H1 (cell line): ENCODE measurements around the gene NAV3. TPM values are rescaled to one million over a fixed set of nuclear protein-coding genes. Genes with fewer than 3 reads are reported as not detected.

ENCODE experiments used
- polyA plus RNA-seq, 7 experiments: library from polyadenylated mRNA; depleted of rRNA in 3 of 7; stranded (reverse) in 5 of 7; unstranded in 2 of 7; fragments of >200 nt in 5 of 7; fragments of 200-250 nt in 2 of 7; gene quantifications; 1 replicate in 5 of 7; 2 replicates in 1 of 7; 4 replicates in 1 of 7; pipeline versions ENCODE4 v1.2.1 to v1.2.3, GENCODE V29; 2011 to 2013; ENCODE audit warnings: missing spikeins in 2 of 7, mixed read lengths in 2 of 7
- total RNA-seq: library from RNA; stranded (reverse); fragmentation: NEBNext Ultra II Directional; extraction: Animal tissue kit (Norgen Biotek cat#: 25700); gene quantifications from 2 replicates; pipeline ENCODE4 v1.2.1, GENCODE V29; 2021
- TF ChIP-seq, protein P1 (sequence below): fragments of 300-600 bp; sonication (generic); IDR thresholded peaks from 2 replicates; pipeline ENCODE4 v1.7.1; 2012; ENCODE audit warnings: low read length, moderate library complexity, mild to moderate bottlenecking, inconsistent platforms; ENCODE audit not compliant: insufficient replicate concordance

NAV3 gene
- total and polyA plus RNA-seq, 2 of the 8 experiments (the other 6 are each of a cell fraction or from before 2014, with no cell fraction given), result 0.47 to 5.0 TPM

DNA sequence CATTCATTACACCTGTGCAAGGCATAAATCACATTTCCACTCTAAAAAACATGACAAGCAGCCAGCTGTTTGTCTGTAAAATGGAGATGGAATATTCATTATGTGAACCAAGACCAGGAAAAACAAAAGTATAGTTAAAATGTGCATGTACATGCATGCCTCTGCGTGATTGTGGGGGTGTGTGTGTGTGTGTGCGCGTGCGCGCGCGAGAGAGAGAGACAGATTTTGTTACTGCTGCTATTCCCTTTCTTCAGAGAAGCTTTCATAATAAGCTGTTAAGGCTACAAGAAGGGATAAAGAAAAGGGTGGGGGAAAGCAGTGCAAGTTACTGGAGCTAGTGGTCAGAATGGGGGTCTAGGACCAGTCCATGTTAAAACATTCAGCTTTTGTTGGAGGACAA is 430.3 kb downstream of the NAV3 start (continued):
- TF ChIP-seq, protein P1, sequence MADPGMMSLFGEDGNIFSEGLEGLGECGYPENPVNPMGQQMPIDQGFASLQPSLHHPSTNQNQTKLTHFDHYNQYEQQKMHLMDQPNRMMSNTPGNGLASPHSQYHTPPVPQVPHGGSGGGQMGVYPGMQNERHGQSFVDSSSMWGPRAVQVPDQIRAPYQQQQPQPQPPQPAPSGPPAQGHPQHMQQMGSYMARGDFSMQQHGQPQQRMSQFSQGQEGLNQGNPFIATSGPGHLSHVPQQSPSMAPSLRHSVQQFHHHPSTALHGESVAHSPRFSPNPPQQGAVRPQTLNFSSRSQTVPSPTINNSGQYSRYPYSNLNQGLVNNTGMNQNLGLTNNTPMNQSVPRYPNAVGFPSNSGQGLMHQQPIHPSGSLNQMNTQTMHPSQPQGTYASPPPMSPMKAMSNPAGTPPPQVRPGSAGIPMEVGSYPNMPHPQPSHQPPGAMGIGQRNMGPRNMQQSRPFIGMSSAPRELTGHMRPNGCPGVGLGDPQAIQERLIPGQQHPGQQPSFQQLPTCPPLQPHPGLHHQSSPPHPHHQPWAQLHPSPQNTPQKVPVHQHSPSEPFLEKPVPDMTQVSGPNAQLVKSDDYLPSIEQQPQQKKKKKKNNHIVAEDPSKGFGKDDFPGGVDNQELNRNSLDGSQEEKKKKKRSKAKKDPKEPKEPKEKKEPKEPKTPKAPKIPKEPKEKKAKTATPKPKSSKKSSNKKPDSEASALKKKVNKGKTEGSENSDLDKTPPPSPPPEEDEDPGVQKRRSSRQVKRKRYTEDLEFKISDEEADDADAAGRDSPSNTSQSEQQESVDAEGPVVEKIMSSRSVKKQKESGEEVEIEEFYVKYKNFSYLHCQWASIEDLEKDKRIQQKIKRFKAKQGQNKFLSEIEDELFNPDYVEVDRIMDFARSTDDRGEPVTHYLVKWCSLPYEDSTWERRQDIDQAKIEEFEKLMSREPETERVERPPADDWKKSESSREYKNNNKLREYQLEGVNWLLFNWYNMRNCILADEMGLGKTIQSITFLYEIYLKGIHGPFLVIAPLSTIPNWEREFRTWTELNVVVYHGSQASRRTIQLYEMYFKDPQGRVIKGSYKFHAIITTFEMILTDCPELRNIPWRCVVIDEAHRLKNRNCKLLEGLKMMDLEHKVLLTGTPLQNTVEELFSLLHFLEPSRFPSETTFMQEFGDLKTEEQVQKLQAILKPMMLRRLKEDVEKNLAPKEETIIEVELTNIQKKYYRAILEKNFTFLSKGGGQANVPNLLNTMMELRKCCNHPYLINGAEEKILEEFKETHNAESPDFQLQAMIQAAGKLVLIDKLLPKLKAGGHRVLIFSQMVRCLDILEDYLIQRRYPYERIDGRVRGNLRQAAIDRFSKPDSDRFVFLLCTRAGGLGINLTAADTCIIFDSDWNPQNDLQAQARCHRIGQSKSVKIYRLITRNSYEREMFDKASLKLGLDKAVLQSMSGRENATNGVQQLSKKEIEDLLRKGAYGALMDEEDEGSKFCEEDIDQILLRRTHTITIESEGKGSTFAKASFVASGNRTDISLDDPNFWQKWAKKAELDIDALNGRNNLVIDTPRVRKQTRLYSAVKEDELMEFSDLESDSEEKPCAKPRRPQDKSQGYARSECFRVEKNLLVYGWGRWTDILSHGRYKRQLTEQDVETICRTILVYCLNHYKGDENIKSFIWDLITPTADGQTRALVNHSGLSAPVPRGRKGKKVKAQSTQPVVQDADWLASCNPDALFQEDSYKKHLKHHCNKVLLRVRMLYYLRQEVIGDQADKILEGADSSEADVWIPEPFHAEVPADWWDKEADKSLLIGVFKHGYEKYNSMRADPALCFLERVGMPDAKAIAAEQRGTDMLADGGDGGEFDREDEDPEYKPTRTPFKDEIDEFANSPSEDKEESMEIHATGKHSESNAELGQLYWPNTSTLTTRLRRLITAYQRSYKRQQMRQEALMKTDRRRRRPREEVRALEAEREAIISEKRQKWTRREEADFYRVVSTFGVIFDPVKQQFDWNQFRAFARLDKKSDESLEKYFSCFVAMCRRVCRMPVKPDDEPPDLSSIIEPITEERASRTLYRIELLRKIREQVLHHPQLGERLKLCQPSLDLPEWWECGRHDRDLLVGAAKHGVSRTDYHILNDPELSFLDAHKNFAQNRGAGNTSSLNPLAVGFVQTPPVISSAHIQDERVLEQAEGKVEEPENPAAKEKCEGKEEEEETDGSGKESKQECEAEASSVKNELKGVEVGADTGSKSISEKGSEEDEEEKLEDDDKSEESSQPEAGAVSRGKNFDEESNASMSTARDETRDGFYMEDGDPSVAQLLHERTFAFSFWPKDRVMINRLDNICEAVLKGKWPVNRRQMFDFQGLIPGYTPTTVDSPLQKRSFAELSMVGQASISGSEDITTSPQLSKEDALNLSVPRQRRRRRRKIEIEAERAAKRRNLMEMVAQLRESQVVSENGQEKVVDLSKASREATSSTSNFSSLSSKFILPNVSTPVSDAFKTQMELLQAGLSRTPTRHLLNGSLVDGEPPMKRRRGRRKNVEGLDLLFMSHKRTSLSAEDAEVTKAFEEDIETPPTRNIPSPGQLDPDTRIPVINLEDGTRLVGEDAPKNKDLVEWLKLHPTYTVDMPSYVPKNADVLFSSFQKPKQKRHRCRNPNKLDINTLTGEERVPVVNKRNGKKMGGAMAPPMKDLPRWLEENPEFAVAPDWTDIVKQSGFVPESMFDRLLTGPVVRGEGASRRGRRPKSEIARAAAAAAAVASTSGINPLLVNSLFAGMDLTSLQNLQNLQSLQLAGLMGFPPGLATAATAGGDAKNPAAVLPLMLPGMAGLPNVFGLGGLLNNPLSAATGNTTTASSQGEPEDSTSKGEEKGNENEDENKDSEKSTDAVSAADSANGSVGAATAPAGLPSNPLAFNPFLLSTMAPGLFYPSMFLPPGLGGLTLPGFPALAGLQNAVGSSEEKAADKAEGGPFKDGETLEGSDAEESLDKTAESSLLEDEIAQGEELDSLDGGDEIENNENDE, result no peak
